HuH-7 (cell line): ENCODE data around the gene CRY1.
"Not testable (repeated sequence)": the region's sequence is repeated elsewhere in the genome, so short reads cannot be mapped to it uniquely, and the experiment has no call there.

Experiments
- DNase-seq: peaks from one replicate; pipeline ENCODE4 v3.0.0; 2011; ENCODE audit warnings: low spot score

The CRY1 gene

GRCh38 chr12:106999446-106999845, 93.9 kb downstream of the CRY1 start:
- no peak for DNase-seq

- DNase-seq = no peak
Observed at GRCh38 chr12:106997916-106998315, 95.4 kb downstream of the CRY1 start.

GRCh38 chr12:106996102-106996501, 97.2 kb downstream of the CRY1 start:
- DNase-seq = not testable (repeated sequence)

GRCh38 chr12:106994579-106995220, 98.6 kb downstream of the CRY1 start:
- no peak for DNase-seq

GRCh38 chr12:106987846-106988245, 105.5 kb downstream of the CRY1 start:
- no peak for DNase-seq

- DNase-seq = peak; percentile 92
Observed at GRCh38 chr12:106986625-106987389, 106.5 kb downstream of the CRY1 start, which contains the start of gene MTERF2. TSS of gene MTERF2 (minus strand) at chr12:106987146. CDS start at chr12:106978714, 8,432 bp downstream.

- no peak for DNase-seq
Observed at GRCh38 chr12:106986135-106986534, 107.2 kb downstream of the CRY1 start.

- DNase-seq = peak; percentile 23
Observed at GRCh38 chr12:106985479-106985878, 107.9 kb downstream of the CRY1 start.

- DNase-seq = no peak
Observed at GRCh38 chr12:106984588-106985137, 108.7 kb downstream of the CRY1 start.

GRCh38 chr12:106982229-106982628, 111.1 kb downstream of the CRY1 start:
- no peak for DNase-seq

- no peak for DNase-seq
Observed at GRCh38 chr12:106981788-106982187, 111.6 kb downstream of the CRY1 start.

GRCh38 chr12:106980944-106981343, 112.4 kb downstream of the CRY1 start:
- no peak for DNase-seq

- no peak for DNase-seq
Observed at GRCh38 chr12:106978035-106978800, 115.1 kb downstream of the CRY1 start.

GRCh38 chr12:106976668-106977067, 116.7 kb downstream of the CRY1 start:
- no peak for DNase-seq

GRCh38 chr12:106975993-106976658, 117.2 kb downstream of the CRY1 start:
- DNase-seq = no peak

GRCh38 chr12:106975098-106975497, 118.3 kb downstream of the CRY1 start:
- DNase-seq = no peak

- peak; percentile 29 for DNase-seq
Observed at GRCh38 chr12:106974511-106974910, 118.8 kb downstream of the CRY1 start.

- DNase-seq = no peak
Observed at GRCh38 chr12:106973545-106973944, 119.8 kb downstream of the CRY1 start.

GRCh38 chr12:106971065-106971464, 122.3 kb downstream of the CRY1 start:
- DNase-seq = no peak

- no peak for DNase-seq
Observed at GRCh38 chr12:106964526-106964925, 128.8 kb downstream of the CRY1 start.

GRCh38 chr12:106962286-106962685, 131.1 kb downstream of the CRY1 start:
- no peak for DNase-seq

- no peak for DNase-seq
Observed at GRCh38 chr12:106960443-106960842, 132.9 kb downstream of the CRY1 start.
